Osteoblast (primary cell): ENCODE data around the gene ME3. TPM values are rescaled to one million over a fixed set of nuclear protein-coding genes. Genes with fewer than 3 reads are reported as not detected.

Source experiments
- DNase-seq: peaks from one replicate; pipeline ENCODE4 v3.0.0; 2011; ENCODE audit warnings: low spot score, mixed read lengths; ENCODE audit not compliant: insufficient read length; ENCODE audit errors: missing footprints
- H2AFZ ChIP-seq: 2 replicates; pipeline ENCODE4 v1.6.0; 2011; ENCODE audit warnings: mild to moderate bottlenecking, low read length
- H3K27ac ChIP-seq: 2 replicates; pipeline ENCODE4 v1.5.1; 2011; ENCODE audit warnings: mild to moderate bottlenecking, low read depth, low read length, moderate library complexity
- H3K27me3 ChIP-seq: 2 replicates; pipeline ENCODE4 v1.6.0; 2012; ENCODE audit warnings: mild to moderate bottlenecking, control low read depth, inconsistent platforms, low read length, moderate library complexity; ENCODE audit not compliant: insufficient read depth
- H3K36me3 ChIP-seq: 2 replicates; pipeline ENCODE4 v1.5.1; 2011; ENCODE audit warnings: mild to moderate bottlenecking, low read length, control low read depth, moderate library complexity; ENCODE audit not compliant: insufficient read depth
- H3K4me1 ChIP-seq: 2 replicates; pipeline ENCODE4 v1.5.1; 2011; ENCODE audit warnings: mild to moderate bottlenecking, low read length, control low read depth, moderate library complexity; ENCODE audit not compliant: insufficient read depth
- H3K4me2 ChIP-seq: 2 replicates; pipeline ENCODE4 v1.6.0; 2011; ENCODE audit warnings: mild to moderate bottlenecking, low read length; ENCODE audit not compliant: insufficient read depth
- H3K4me3 ChIP-seq: fragments of 200-600 bp; sonication (generic); 3 replicates; pipeline ENCODE4 v1.5.1; 2012; ENCODE audit warnings: mild to moderate bottlenecking, low read length, inconsistent platforms; ENCODE audit not compliant: insufficient read depth
- H3K79me2 ChIP-seq: 2 replicates; pipeline ENCODE4 v1.6.0; 2012; ENCODE audit warnings: mild to moderate bottlenecking, low read length, control low read depth, inconsistent platforms; ENCODE audit not compliant: insufficient read depth
- H3K9me3 ChIP-seq: 2 replicates; pipeline ENCODE4 v1.5.1; 2011; ENCODE audit warnings: low read depth, low read length, control low read depth
- H4K20me1 ChIP-seq: 2 replicates; pipeline ENCODE4 v1.6.0; 2012; ENCODE audit warnings: mild to moderate bottlenecking, low read length, control low read depth; ENCODE audit not compliant: insufficient read depth
- CTCF ChIP-seq: IDR thresholded peaks from 2 replicates; pipeline ENCODE4 v1.5.1; 2011; ENCODE audit warnings: mild to moderate bottlenecking, low read depth, low read length, moderate library complexity; ENCODE audit errors: extremely low read depth
- total RNA-seq: library from RNA; depleted of rRNA; stranded (reverse); fragments of >200 nt; gene quantifications from 2 replicates; pipeline ENCODE4 v1.2.3, GENCODE V29; 2012

ME3 gene
- total RNA-seq, 1 donor, result 70.9 TPM

GRCh38 chr11:86698639-86699038 lies 26.2 kb upstream of the ME3 start:
- H3K79me2 ChIP-seq, result no peaks in the 10 kb centered on the region
- TF ChIP-seq CTCF, result no peak
- DNase-seq, result no peak
- H2AFZ ChIP-seq, result no peak overlapping the region
- no peaks in the 10 kb centered on the region for H4K20me1 ChIP-seq
- H3K4me1 ChIP-seq, result peaks cover 35% of the 10 kb centered on the region
- no peaks in the 10 kb centered on the region for H3K36me3 ChIP-seq
- H3K27ac ChIP-seq, result no peak overlapping the region
- H3K4me2 ChIP-seq, result no peak overlapping the region
- no peaks in the 10 kb centered on the region for H3K27me3 ChIP-seq
- no peaks in the 10 kb centered on the region for H3K9me3 ChIP-seq
- H3K4me3 ChIP-seq, result no peak overlapping the region

GRCh38 chr11:86696451-86696850 lies 24.0 kb upstream of the ME3 start:
- Histone ChIP-seq H3K27me3 (no peaks in the 10 kb centered on the region), H3K27ac (peak overlapping the region; percentile 61), H3K4me2 (peak overlapping the region; percentile 33), H3K36me3 (no peaks in the 10 kb centered on the region), H3K4me1 (peaks cover 53% of the 10 kb centered on the region), H3K79me2 (no peaks in the 10 kb centered on the region), H2AFZ (no peak overlapping the region), H3K9me3 (no peaks in the 10 kb centered on the region), H4K20me1 (no peaks in the 10 kb centered on the region), H3K4me3 (no peak overlapping the region)
- no peak for TF ChIP-seq CTCF
- DNase-seq, result no peak

GRCh38 chr11:86696004-86696403 lies 23.6 kb upstream of the ME3 start:
- Histone ChIP-seq H4K20me1 (no peaks in the 10 kb centered on the region), H3K27ac (peak overlapping the region; percentile 61), H3K79me2 (no peaks in the 10 kb centered on the region), H3K4me1 (peaks cover 53% of the 10 kb centered on the region), H3K9me3 (no peaks in the 10 kb centered on the region), H3K4me3 (no peak overlapping the region), H3K4me2 (peak overlapping the region; percentile 33), H2AFZ (no peak overlapping the region), H3K36me3 (no peaks in the 10 kb centered on the region), H3K27me3 (no peaks in the 10 kb centered on the region)
- no peak for TF ChIP-seq CTCF
- DNase-seq, result peak; percentile 73

- Histone ChIP-seq H3K27ac (peak overlapping the region; percentile 61), H2AFZ (no peak overlapping the region), H3K79me2 (no peaks in the 10 kb centered on the region), H3K4me3 (peak overlapping the region; percentile 10), H3K4me1 (peaks cover 53% of the 10 kb centered on the region), H3K9me3 (no peaks in the 10 kb centered on the region), H3K27me3 (no peaks in the 10 kb centered on the region), H3K36me3 (no peaks in the 10 kb centered on the region), H4K20me1 (no peaks in the 10 kb centered on the region), H3K4me2 (peak overlapping the region; percentile 33)
- no peak for TF ChIP-seq CTCF
- no peak for DNase-seq
Observed at GRCh38 chr11:86695373-86695772, 23.0 kb upstream of the ME3 start.
